HepG2 (cell line): ENCODE measurements around the gene KCNMA1.

ENCODE experiments used
- CTCF ChIP-seq: sonication (generic); formaldehyde crosslinking; IDR thresholded peaks from 2 replicates; pipeline ENCODE4 v1.5.0; 2020; ENCODE audit warnings: mild to moderate bottlenecking, missing genetic modification reagents, moderate library complexity
- EP300 ChIP-seq, 3 experiments: sonication (generic) in 1 of 3; formaldehyde crosslinking in 1 of 3; IDR thresholded peaks; 2 replicates each; pipeline versions ENCODE4 v1.5.1 to v1.6.1; 2011 to 2020; ENCODE audit warnings: low read depth in 2 of 3, low read length in 2 of 3, borderline replicate concordance in 1 of 3, improper control_type of control experiment in 1 of 3, mild to moderate bottlenecking in 1 of 3, missing genetic modification reagents in 1 of 3, moderate library complexity in 1 of 3
- ETV6 ChIP-seq: sonication (generic); formaldehyde crosslinking; conservative IDR thresholded peaks from 2 replicates; pipeline ENCODE4 v1.4.0; 2020; ENCODE audit warnings: missing genetic modification reagents
- GABPA ChIP-seq, 2 experiments: IDR thresholded peaks; 2 replicates each; pipeline ENCODE4 v1.6.1; 2011 to 2016; ENCODE audit warnings: low read depth in 2 of 2, low read length in 1 of 2, missing biosample characterization in 1 of 2, missing genetic modification characterization in 1 of 2
- MED1 ChIP-seq: sonication (generic); formaldehyde crosslinking; IDR thresholded peaks from 2 replicates; pipeline ENCODE4 v1.4.0; 2020; ENCODE audit warnings: missing genetic modification reagents
- NR1H2 ChIP-seq: sonication (generic); formaldehyde crosslinking; IDR thresholded peaks from 2 replicates; pipeline ENCODE4 v1.8.1; 2022; ENCODE audit warnings: low read depth, missing genetic modification reagents, borderline replicate concordance

DNA sequence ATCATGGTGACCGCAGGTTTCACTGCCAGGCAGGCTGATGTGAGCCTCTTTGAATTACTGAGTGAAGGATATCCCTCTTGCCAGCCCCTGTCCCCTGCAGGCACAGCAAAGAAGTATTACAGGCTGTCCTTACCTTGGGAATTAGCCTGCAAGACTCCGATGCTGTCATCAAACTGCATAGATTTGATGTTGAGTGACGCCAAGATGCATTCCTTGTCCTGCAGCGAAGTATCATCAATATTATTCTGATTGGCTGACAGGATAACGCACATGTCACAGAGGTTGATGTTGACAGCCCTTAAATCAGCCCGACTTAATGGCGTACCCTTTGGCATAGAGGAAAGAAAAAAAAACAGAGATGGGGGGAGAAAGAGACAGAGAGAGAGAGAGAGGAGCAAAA lies 693.0 kb downstream of the KCNMA1 start:
- TF ChIP-seq ETV6 (CRISPR knock-in tag) (no peak), CTCF (CRISPR knock-in tag) (no peak), NR1H2 (CRISPR knock-in tag) (no peak), EP300 (IDR thresholded peaks at IDR 0.05; ENCODE audit: low read depth in 2 of 2, low read length in 2 of 2) (no peak), EP300 (CRISPR knock-in tag; IDR thresholded peaks at IDR 0.05; ENCODE audit: borderline replicate concordance) (no peak), GABPA (IDR thresholded peaks at IDR 0.05; ENCODE audit: low read depth, low read length) (no peak), GABPA (CRISPR knock-in tag; IDR thresholded peaks at IDR 0.05; ENCODE audit: low read depth) (no peak), MED1 (CRISPR knock-in tag) (no peak)
